Mesenchymal stem cell (in vitro differentiated cells and primary cell): ENCODE measurements around the gene ALK.

Experiments
- DNase-seq: peaks from one replicate; pipeline ENCODE4 v3.0.0-alpha.2; 2013
- H2AFZ ChIP-seq: one replicate; pipeline ENCODE4 v1.6.1; 2013; ENCODE audit warnings: low read depth, mild to moderate bottlenecking, control low read depth, inconsistent platforms, low read length, moderate library complexity
- H2AK5ac ChIP-seq: 2 replicates; pipeline ENCODE4 v1.6.1; 2013; ENCODE audit warnings: low read length, moderate library complexity, mild to moderate bottlenecking, inconsistent platforms; ENCODE audit not compliant: severe bottlenecking
- H2BK120ac ChIP-seq: one replicate; pipeline ENCODE4 v1.6.1; 2013; ENCODE audit warnings: low read depth, mild to moderate bottlenecking, inconsistent platforms, low read length, moderate library complexity
- H2BK12ac ChIP-seq, 2 experiments: one replicate each; pipeline ENCODE4 v1.6.1; 2013; ENCODE audit warnings: inconsistent platforms in 2 of 2, low read length in 2 of 2, mild to moderate bottlenecking in 2 of 2, moderate library complexity in 2 of 2, control low read depth in 1 of 2
- H2BK15ac ChIP-seq: one replicate; pipeline ENCODE4 v1.6.1; 2013; ENCODE audit warnings: mild to moderate bottlenecking, low read depth, inconsistent platforms; ENCODE audit not compliant: poor library complexity, severe bottlenecking
- H2BK5ac ChIP-seq: 2 replicates; pipeline ENCODE4 v1.6.1; 2013; ENCODE audit warnings: low read depth, mild to moderate bottlenecking, low read length, control low read depth, inconsistent platforms; ENCODE audit not compliant: poor library complexity, severe bottlenecking
- H3K14ac ChIP-seq, 2 experiments: one replicate each; pipeline ENCODE4 v1.6.1; 2013; ENCODE audit warnings: inconsistent platforms in 2 of 2, low read length in 2 of 2, control low read depth in 1 of 2, mild to moderate bottlenecking in 1 of 2, moderate library complexity in 1 of 2
- H3K18ac ChIP-seq, 2 experiments: one replicate each; pipeline ENCODE4 v1.6.1; 2013; ENCODE audit warnings: inconsistent platforms in 2 of 2, low read length in 2 of 2, control low read depth in 1 of 2, low read depth in 1 of 2, mild to moderate bottlenecking in 1 of 2
- H3K23ac ChIP-seq, 2 experiments: one replicate each; pipeline ENCODE4 v1.6.1; 2013; ENCODE audit warnings: inconsistent platforms in 2 of 2, low read length in 2 of 2, mild to moderate bottlenecking in 2 of 2, moderate library complexity in 2 of 2, control low read depth in 1 of 2
- H3K27ac ChIP-seq: 2 replicates; pipeline ENCODE4 v1.5.1; 2013; ENCODE audit warnings: mild to moderate bottlenecking, moderate library complexity, low read length, control low read depth, inconsistent platforms; ENCODE audit not compliant: poor library complexity, severe bottlenecking
- H3K27me3 ChIP-seq, 2 experiments: 2 replicates each; pipeline versions ENCODE4 v1.6.1 to v1.7.0; 2013; ENCODE audit warnings: low read length in 2 of 2, mild to moderate bottlenecking in 2 of 2, moderate library complexity in 2 of 2, control low read depth in 1 of 2, inconsistent platforms in 1 of 2; ENCODE audit not compliant: control insufficient read depth in 1 of 2, insufficient read depth in 1 of 2
- H3K36me3 ChIP-seq, 2 experiments: 2 replicates each; pipeline versions ENCODE4 v1.6.1 to v1.7.0; 2013; ENCODE audit warnings: low read length in 2 of 2, control low read depth in 1 of 2, inconsistent platforms in 1 of 2, low read depth in 1 of 2, mild to moderate bottlenecking in 1 of 2; ENCODE audit not compliant: insufficient read depth in 2 of 2, control insufficient read depth in 1 of 2
- H3K4ac ChIP-seq, 2 experiments: one replicate each; pipeline ENCODE4 v1.6.1; 2013; ENCODE audit warnings: inconsistent platforms in 2 of 2, low read length in 2 of 2, mild to moderate bottlenecking in 2 of 2, moderate library complexity in 2 of 2, control low read depth in 1 of 2, low read depth in 1 of 2
- H3K4me1 ChIP-seq: 2 replicates; pipeline ENCODE4 v1.6.1; 2013; ENCODE audit warnings: low read depth, low read length, control low read depth; ENCODE audit not compliant: control insufficient read depth, insufficient read depth
- H3K4me2 ChIP-seq: 2 replicates; pipeline ENCODE4 v1.6.1; 2013; ENCODE audit warnings: low read length, mild to moderate bottlenecking, inconsistent platforms; ENCODE audit not compliant: poor library complexity, severe bottlenecking
- H3K4me3 ChIP-seq, 2 experiments: 2 replicates each; pipeline versions ENCODE4 v1.5.1 to v1.7.0; 2013; ENCODE audit warnings: low read length in 2 of 2, mild to moderate bottlenecking in 2 of 2, control low read depth in 1 of 2, low read depth in 1 of 2; ENCODE audit not compliant: insufficient read depth in 1 of 2
- H3K79me1 ChIP-seq: replicated peaks from 2 replicates; pipeline ENCODE4 v1.6.1; 2013; ENCODE audit warnings: mild to moderate bottlenecking, control low read depth, low read length, inconsistent platforms; ENCODE audit not compliant: poor library complexity, severe bottlenecking
- H3K9ac ChIP-seq: 2 replicates; pipeline ENCODE4 v1.7.0; 2013; ENCODE audit warnings: mild to moderate bottlenecking, low read length, moderate library complexity
- H3K9me3 ChIP-seq: 2 replicates; pipeline ENCODE4 v1.7.0; 2013; ENCODE audit warnings: mild to moderate bottlenecking, low read length; ENCODE audit not compliant: control insufficient read depth
- H4K8ac ChIP-seq: one replicate; pipeline ENCODE4 v1.6.1; 2013; ENCODE audit warnings: inconsistent platforms, mild to moderate bottlenecking, low read length, moderate library complexity
- H4K91ac ChIP-seq: one replicate; pipeline ENCODE4 v1.6.1; 2013; ENCODE audit warnings: mild to moderate bottlenecking, low read length, inconsistent platforms
- WGBS: methylation state at CpG from one replicate; pipeline ENCODE4 v1.1.7; 2013; ENCODE audit warnings: mixed read lengths; 5-methylcytosine and 5-hydroxymethylcytosine counted together

The ALK gene

DNA sequence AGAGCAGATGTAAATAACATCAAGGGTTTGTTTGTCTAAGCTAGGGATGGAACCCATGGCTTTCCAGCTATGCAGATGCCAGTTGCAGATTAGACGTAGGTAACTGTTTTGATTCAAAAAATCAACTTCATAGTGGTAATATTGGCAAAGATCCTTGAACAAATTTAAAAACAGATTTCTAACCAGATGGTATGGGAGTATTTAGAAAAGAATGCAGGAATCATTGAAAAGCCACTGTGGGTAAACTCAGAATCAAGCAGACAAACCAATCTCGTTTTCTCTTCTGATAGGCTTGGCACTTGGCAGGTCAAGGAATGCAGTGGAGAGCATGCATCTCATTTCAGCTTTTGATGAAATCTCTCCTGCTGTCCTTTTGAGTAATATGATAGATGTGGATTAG, 428.7 kb downstream of the ALK start:
- H3K36me3 ChIP-seq: no peaks in the 10 kb centered on the region

DNA sequence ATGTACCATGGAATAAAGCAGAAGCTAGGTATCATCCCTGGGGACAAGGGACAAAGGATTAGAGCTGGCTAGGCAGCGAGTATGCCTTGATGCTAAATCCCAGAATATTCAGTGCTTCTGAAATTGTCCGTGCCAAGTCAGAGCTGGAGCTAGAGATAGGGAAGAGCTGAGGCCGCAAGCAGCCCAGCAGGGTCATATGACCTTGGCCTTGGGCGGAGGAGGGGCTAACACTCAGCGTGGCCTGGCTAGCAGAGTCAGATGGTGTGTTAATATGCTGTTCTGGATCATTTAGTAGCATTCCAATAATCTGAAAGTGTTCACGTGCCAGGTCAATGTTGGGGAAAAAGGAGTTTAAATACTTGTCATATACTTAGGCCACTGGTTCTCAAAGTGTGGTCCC, 431.3 kb downstream of the ALK start:
- H3K9me3 ChIP-seq: peaks cover under 1% of the 10 kb centered on the region
- H2BK12ac ChIP-seq: no peak overlapping the region
- H3K9ac ChIP-seq: no peak overlapping the region
- no peak overlapping the region for H3K27ac ChIP-seq
- H3K79me1 ChIP-seq: no peaks in the 10 kb centered on the region
- no peak overlapping the region for H2BK5ac ChIP-seq
- WGBS: 84% methylated on average over 6 of the region's 6 CpGs
- no peak overlapping the region for H3K4ac ChIP-seq
- H2AFZ ChIP-seq: no peak overlapping the region
- H3K14ac ChIP-seq: no peak overlapping the region
- no peak for DNase-seq
- H3K23ac ChIP-seq: no peak overlapping the region
- H3K36me3 ChIP-seq: no peaks in the 10 kb centered on the region
- H3K18ac ChIP-seq: no peak overlapping the region
- H3K4me1 ChIP-seq: no peaks in the 10 kb centered on the region
- H4K8ac ChIP-seq: no peak overlapping the region
- no peak overlapping the region for H3K4me2 ChIP-seq
- no peak overlapping the region for H3K4me3 ChIP-seq
- H3K27me3 ChIP-seq: no peaks in the 10 kb centered on the region
- H2BK15ac ChIP-seq: no peak overlapping the region
- H2AK5ac ChIP-seq: no peak overlapping the region
- H4K91ac ChIP-seq: no peak overlapping the region
- no peak overlapping the region for H2BK120ac ChIP-seq

More for the DNA sequence above, 428.7 kb downstream of the ALK start:
- no peak overlapping the region for H2BK5ac ChIP-seq
- no peak overlapping the region for H3K4me2 ChIP-seq
- no peaks in the 10 kb centered on the region for H3K27me3 ChIP-seq
- no peaks in the 10 kb centered on the region for H3K79me1 ChIP-seq
- H3K23ac ChIP-seq: no peak overlapping the region
- no peak overlapping the region for H3K9ac ChIP-seq
- no peak overlapping the region for H2AK5ac ChIP-seq
- no peak overlapping the region for H4K8ac ChIP-seq
- no peak overlapping the region for H2BK12ac ChIP-seq
- no peak overlapping the region for H2BK15ac ChIP-seq
- H3K18ac ChIP-seq: no peak overlapping the region
- H4K91ac ChIP-seq: no peak overlapping the region
- no peak overlapping the region for H3K4ac ChIP-seq
- no peak overlapping the region for H2BK120ac ChIP-seq
- H3K4me3 ChIP-seq: no peak overlapping the region
- H3K14ac ChIP-seq: no peak overlapping the region
- H3K27ac ChIP-seq: no peak overlapping the region
- H3K4me1 ChIP-seq: no peaks in the 10 kb centered on the region
- no peak for DNase-seq
- WGBS: 87% methylated on average over 1 of the region's 2 CpGs
- H2AFZ ChIP-seq: no peak overlapping the region
- no peaks in the 10 kb centered on the region for H3K9me3 ChIP-seq

DNA sequence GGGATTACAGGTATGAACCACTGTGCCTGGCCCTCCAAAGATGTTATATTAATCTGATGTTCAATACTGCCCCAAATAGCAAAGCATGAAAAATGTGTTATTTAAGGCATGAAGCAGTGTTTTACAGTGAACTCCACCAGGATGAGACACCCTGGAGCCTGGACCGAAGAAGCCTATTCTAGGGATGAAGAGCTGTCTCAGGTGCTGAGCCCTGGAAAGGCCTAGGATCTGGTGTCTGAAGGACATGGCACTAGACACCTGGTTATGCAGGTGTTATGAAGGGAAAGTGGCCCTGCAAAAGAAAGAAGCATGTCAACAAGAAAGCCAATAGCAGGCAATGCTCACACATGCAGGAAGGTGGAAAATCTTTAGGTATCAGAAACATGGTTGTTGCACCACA, 431.8 kb downstream of the ALK start:
- Histone ChIP-seq H4K8ac (no peak overlapping the region), H3K27ac (no peak overlapping the region), H2BK12ac (no peak overlapping the region), H2AFZ (no peak overlapping the region), H3K4me2 (no peak overlapping the region), H2AK5ac (no peak overlapping the region), H3K9ac (no peak overlapping the region), H3K14ac (no peak overlapping the region), H3K4ac (no peak overlapping the region), H3K23ac (peak overlapping the region in 1 of 2 experiments; percentile 40), H3K4me1 (no peaks in the 10 kb centered on the region), H3K9me3 (peaks cover 4% of the 10 kb centered on the region), H3K27me3 (no peaks in the 10 kb centered on the region), H4K91ac (no peak overlapping the region), H3K36me3 (no peaks in the 10 kb centered on the region), H3K79me1 (no peaks in the 10 kb centered on the region), H2BK5ac (no peak overlapping the region), H3K18ac (no peak overlapping the region), H3K4me3 (no peak overlapping the region), H2BK120ac (no peak overlapping the region), H2BK15ac (no peak overlapping the region)
- 82% methylated on average over 1 of the region's 1 CpG for WGBS
- DNase-seq: no peak

DNA sequence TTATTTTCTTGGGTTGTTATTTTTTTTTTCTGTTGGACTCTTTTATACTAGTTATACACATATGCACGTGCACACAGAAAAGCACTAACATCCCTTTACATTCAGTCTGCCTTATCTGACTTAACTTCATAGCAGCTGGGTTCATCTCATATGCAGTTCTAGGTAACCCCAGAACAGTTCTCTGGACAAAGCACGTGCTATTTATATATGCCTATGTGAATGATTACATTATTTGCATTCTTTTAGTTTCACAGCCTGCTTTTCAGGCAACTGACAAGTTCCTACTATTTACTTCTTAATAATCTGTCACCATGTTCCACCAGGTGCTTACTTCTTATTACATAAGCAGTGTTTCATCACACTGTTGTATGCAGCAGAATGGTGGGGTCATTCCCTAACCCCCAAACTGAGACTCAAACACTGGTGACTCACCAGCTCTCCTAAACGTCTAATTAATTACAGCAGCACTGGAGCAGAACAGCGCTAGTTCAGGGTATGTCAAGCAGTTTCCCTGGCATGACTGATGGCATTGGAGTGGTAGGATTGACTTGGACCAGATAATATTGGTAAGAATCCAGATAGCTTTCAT, 433.3 kb downstream of the ALK start:
- Histone ChIP-seq H3K36me3 (no peaks in the 10 kb centered on the region), H3K9me3 (peaks cover 4% of the 10 kb centered on the region), H3K79me1 (no peaks in the 10 kb centered on the region), H3K9ac (no peak overlapping the region), H4K8ac (no peak overlapping the region), H3K23ac (no peak overlapping the region), H2AK5ac (no peak overlapping the region), H2AFZ (no peak overlapping the region), H2BK120ac (no peak overlapping the region), H3K4ac (no peak overlapping the region), H3K4me2 (no peak overlapping the region), H2BK5ac (no peak overlapping the region), H3K27me3 (no peaks in the 10 kb centered on the region), H4K91ac (no peak overlapping the region), H3K18ac (no peak overlapping the region), H3K27ac (no peak overlapping the region), H3K4me1 (no peaks in the 10 kb centered on the region), H3K14ac (no peak overlapping the region), H3K4me3 (no peak overlapping the region), H2BK12ac (no peak overlapping the region), H2BK15ac (no peak overlapping the region)
- 79% methylated on average over 3 of the region's 4 CpGs for WGBS
- DNase-seq: no peak
